IPS-18c (cell line): ENCODE data around the gene LSAMP.

Source experiments
- H3K4me3 ChIP-seq: 2 replicates; pipeline ENCODE4 v1.7.0; 2013; ENCODE audit warnings: low read depth, mild to moderate bottlenecking, low read length, moderate library complexity; ENCODE audit not compliant: insufficient read depth
- H3K9me3 ChIP-seq: one replicate; pipeline ENCODE4 v1.6.1; 2013; ENCODE audit warnings: mild to moderate bottlenecking, low read length, moderate library complexity; ENCODE audit not compliant: control insufficient read depth, insufficient read depth

LSAMP gene

DNA sequence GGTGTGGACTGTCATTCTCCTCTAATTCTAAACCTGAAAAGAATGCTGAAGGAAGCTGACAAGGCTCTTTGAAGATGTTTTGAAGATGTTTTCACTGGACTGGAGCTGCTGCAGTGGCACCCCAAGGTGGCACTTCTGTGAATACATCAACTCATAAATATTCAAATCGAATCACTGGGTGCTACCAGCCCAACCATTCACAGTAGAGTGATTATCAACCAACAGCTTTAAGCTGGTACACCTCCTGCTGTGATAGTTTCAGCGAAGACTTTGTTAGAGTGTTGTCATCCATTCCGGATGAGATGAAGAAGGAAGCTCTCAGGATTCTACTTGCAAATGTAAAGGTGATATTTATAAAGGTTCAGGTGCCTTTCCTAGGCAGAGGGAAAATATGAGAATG lies 106.6 kb downstream of the LSAMP start:
- H3K4me3 ChIP-seq = no peak overlapping the region

DNA sequence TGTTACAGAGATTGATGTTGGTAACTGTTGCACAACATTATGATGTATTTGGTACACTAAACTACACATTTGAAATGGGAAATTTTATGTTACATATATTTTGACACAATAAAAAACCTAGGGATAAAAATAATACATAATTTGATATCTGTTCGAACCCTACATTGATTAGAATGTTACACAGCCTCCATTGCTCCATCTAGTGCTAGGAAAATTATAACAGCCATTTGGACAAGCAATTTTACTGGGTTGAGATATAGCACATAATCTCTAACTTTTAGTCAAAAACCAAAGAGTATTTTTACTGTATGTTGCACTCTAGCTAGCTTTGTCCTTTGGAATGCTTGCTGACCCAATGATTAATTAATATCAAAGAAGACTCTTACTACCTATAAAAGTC lies 108.1 kb downstream of the LSAMP start:
- Histone ChIP-seq H3K4me3 (no peak overlapping the region), H3K9me3 (no peaks in the 10 kb centered on the region)

More for the DNA sequence above, 106.6 kb downstream of the LSAMP start:
- H3K9me3 ChIP-seq = no peaks in the 10 kb centered on the region

DNA sequence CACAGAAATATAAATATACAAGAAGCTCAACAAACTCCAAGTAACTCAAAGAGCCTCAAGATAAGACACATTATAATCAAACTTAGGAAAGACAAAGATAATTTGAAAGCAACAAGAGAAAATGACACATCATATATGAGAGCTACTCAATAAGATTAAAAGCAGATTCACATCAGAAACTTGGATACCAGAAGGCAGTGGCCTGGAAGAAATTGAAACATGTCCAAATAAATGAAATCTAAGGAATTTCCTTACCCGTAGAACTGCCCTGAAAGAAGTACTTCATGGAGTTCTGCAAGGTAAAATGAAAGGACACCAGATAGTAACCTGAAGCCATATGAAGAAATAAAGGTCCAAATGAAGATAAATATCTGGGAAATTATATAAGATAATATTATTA lies 113.9 kb downstream of the LSAMP start:
- no peak overlapping the region for H3K4me3 ChIP-seq
- H3K9me3 ChIP-seq = no peaks in the 10 kb centered on the region

DNA sequence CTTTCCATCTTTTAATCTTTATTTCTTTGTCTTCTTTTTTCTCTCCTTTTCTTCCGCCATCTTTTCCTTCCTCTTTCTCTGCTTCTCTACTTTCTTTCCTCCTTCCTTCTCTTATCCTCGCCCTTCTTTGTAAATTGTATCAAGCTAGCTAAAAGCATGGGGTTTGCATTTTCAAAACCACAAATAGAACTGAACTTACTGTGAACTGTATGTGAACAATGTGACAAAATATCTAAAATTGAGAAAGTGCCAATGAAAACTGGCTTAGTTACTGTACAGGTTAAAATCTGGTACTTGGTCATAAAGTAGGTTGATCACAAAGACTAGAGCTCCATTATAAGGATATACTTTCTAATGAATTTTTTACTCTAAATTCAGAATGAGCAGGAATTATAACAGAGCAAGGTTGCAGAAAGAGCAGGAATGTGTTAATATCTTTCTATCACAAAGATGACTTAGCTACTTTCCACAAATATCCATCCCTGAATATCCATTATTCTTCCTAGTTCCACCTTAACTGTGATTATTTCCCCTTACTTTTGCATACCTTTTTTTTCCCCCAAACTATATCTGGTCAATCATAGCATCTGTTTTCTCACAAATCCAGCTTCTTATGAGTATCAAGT lies 122.4 kb downstream of the LSAMP start:
- Histone ChIP-seq H3K9me3 (no peaks in the 10 kb centered on the region), H3K4me3 (no peak overlapping the region)

DNA sequence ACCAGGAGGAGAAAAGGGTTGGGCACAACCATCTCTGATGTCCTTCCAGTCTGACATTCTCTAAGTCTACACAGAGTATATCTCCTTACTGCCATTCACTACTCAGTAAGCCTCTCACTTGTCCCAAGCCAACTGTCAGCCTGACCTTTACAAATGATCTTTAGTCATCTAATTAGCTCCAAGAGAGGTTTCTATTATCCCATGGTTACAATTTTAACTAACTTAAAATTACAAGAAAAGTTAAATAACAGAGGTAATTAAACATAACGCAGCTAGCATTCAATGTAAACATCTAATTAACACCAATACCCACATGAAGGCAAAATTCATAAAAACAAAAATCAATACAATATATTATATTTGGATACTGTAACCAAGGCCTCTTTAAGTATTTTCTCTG lies 126.9 kb downstream of the LSAMP start:
- no peak overlapping the region for H3K4me3 ChIP-seq

DNA sequence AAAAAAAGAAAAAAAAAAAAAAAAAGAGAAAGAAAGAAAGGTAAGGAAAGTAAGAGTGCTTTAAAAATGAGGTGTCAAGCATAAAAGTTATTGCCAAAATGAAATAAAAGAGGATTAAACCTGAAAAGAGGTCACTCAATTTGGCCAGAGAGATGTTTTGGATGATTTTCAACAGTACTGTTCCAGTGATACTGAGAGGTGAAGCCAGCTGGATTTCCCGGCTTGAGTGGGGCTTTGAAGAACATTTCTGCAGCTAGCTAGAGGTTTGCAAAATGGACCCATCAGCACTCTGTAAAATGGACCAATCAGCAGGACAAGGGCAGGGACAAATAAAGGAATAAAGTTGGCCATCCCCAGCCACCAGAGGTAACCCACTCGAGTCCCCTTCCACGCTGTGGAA lies 128.5 kb downstream of the LSAMP start:
- H3K9me3 ChIP-seq = no peaks in the 10 kb centered on the region
- no peak overlapping the region for H3K4me3 ChIP-seq

More for the DNA sequence above, 126.9 kb downstream of the LSAMP start:
- H3K9me3 ChIP-seq = no peaks in the 10 kb centered on the region

DNA sequence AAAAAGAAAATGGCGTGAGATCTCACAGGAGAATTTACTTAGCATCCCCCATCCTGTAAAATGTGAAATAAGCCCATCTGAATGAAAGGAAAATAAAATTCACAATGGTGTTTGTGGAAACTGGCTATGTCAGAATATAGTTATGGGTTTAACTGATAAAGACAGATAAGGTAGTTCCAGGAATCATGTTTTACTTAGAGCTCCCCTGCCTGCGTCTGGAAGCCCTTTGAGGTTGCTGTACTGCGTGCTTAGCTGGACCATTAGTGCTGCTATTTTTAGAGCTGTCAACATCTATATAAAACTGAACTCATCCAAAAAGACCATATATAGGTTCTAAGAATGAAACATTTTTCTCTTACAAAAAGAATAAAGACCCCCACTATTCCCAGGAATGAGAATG lies 130.8 kb downstream of the LSAMP start:
- Histone ChIP-seq H3K4me3 (no peak overlapping the region), H3K9me3 (no peaks in the 10 kb centered on the region)

DNA sequence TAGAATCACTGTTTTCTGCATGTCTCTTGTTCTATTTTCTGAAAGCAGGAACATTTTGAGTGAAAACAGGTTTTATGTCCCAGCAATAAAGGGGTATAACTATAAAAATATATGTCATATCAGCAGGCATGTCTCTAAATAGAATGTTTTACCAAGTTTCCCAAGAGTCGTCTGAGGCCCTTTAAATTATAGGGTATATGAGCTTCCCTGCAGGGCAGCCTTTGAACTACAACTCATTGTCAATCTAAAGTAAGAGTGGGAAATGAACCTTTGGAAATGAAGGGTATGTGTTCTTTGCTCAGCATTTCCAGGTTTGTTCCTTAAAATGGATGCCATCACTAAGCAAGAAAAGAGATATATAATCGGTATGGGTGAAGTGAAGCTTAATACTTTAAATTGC lies 138.6 kb downstream of the LSAMP start:
- Histone ChIP-seq H3K9me3 (peaks cover 2% of the 10 kb centered on the region), H3K4me3 (no peak overlapping the region)

DNA sequence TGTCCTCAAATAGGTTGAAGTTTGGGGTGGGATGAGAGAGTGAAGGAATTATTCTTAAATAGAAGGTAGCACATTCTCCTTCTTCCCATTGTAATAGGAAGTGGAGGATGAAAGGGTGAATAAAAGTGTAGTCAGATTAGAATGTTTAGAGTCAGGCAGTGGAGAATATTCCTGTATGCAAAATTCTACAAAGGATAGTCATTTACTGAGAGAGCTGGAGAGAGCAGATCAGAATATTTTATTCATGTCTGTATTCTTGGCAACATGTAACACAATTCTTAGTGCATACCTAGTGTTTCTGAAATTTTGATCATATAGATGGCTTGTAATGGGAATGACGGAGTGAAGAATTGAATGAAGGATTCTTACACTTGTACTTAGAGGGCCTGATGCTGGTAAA lies 139.1 kb downstream of the LSAMP start:
- H3K9me3 ChIP-seq = peaks cover 2% of the 10 kb centered on the region
- H3K4me3 ChIP-seq = no peak overlapping the region

DNA sequence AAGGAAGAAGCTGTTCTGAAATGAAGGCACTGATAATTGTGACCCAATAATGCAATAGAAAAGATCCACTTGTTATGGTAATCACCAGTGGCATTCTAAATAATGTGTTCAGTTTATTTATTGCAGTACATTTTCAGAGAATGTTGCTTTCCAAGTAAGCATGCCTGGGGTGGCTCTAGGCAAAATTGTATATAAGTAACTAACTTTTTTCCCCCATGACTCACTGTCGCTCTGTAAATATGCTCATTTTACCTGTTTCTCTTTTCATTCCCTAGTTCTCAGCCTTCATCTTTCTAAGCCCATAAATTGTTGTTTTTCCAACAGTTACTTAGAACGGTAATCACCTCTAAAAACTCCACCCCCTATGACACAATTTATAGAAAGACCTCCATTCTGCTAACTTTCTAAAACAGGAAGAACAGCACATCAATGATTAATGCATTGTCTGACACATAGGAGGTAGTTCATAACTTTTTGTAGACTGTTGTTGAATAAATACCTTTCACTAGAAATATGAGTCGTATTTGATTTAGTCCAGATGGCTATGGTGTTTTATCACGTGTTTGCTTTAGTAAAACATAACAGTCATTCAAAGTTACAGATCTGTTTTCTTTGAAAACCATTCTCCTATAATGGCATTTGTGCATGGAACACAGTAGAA lies 143.1 kb downstream of the LSAMP start:
- H3K4me3 ChIP-seq = no peak overlapping the region
- peaks cover 2% of the 10 kb centered on the region for H3K9me3 ChIP-seq

DNA sequence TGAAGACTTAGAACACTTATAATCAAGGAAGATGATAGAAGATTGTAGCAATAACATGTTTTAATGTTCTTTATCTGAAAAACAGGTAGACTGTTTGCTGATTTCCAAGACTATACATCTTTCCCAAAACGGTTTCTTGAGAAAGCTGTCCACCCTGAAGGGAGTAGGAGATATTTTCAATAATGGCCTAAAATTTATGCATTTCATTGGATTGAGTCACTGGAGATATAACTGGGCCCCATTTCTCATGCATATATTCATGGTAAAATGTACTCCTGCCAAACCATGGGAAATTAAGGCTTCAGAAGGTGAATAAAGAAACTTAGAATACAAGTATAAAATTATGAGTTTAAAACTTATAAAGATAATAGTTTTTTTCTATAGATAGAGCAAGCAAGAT lies 143.9 kb downstream of the LSAMP start:
- peaks cover 2% of the 10 kb centered on the region for H3K9me3 ChIP-seq
- H3K4me3 ChIP-seq = no peak overlapping the region

DNA sequence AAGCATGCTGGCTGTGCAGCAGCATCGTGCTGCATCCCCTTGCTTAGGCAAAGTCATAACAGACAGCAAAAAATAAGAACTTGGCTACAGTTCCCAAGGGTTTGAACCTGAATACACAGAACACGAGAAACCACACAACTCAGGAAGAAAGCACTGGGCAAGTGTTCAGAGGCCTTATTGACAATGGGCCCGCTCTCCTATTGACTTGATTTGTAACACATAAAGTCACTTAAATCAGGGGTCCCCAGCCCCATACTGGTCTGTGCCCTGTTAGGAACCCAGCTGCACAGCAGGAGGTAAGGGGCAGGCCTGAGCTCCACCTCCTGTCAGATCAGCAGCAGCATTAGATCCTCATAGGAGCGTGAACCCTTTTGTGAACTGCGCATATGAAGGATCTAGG lies 145.1 kb downstream of the LSAMP start:
- no peak overlapping the region for H3K4me3 ChIP-seq
- peaks cover 2% of the 10 kb centered on the region for H3K9me3 ChIP-seq

DNA sequence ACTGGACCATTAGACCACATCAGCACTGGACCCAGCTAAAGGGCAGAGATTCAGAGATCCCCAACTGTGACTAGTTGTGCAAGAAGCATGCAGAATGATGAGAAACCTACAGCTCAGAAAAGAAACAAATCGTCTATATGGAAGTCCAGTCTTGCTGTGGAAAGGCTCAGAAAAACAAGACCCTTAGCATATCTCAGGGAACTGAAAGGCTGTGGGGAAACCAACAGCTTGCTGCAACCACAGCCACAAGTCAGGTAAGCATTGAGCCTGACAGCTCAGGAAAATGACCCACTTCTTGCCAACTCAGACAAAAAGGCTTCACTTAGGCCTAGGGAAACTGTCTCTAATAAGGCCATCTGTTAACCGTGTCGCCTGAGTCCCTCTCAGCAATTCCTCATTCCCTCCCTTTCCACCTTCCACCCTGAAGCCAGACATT lies 145.6 kb downstream of the LSAMP start:
- no peak overlapping the region for H3K4me3 ChIP-seq
- peaks cover 2% of the 10 kb centered on the region for H3K9me3 ChIP-seq

DNA sequence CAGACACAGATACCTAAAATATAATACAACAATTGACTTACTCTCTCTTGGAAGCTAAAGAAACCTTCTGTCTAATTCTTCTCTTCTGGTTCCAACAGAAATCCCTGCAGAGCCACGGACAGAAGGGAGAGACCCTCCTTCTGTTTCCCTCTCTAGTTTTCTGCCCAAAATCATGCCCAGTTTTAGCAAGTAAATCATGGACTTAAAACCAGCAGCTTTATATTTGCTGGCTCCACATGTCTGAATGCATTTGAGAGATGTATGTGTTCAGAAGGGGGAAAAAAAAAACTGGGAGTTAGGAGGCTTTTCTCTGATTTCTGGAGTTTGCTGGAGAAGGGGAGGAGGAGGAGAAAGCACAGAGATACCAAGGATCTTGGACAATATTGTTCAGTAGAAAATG lies 147.1 kb downstream of the LSAMP start:
- Histone ChIP-seq H3K4me3 (no peak overlapping the region), H3K9me3 (no peaks in the 10 kb centered on the region)

DNA sequence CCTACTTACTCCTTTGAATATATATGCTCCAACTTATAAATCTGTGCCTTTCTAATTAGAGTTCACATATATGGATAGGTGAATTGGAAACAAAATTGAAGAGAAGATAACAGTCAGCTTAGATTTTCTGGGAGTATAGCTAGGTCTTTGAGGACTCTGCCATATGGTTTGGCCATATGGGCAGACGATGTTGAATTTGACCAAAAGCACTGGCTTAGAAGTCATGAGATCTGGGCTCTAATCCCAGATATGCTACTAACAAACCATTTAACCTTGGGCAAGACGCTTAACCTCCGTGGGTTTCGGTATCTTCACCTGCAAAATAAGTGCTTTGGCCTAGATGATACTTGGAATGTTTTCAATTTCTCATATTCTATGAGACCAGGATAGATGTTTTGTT lies 154.1 kb downstream of the LSAMP start:
- Histone ChIP-seq H3K9me3 (no peaks in the 10 kb centered on the region), H3K4me3 (no peak overlapping the region)

DNA sequence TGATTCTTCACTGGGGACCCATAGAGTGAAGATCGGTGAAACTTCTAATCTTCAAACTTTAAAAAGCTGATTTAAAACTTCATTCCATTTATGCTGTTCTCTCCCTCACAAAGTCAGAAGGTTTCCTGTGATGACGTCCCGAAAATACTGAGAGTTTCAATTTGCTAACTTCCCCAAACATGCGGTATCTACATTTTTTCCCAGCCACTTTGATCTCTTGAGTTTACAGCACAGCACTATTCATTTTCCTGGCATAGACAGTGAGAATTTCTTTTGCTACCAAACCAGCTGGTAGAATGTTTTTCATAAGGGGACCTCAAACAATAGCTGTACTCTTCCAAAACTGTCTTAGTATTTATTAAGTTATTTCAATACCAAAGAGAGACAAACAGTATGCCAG lies 156.8 kb downstream of the LSAMP start:
- H3K4me3 ChIP-seq = no peak overlapping the region

DNA sequence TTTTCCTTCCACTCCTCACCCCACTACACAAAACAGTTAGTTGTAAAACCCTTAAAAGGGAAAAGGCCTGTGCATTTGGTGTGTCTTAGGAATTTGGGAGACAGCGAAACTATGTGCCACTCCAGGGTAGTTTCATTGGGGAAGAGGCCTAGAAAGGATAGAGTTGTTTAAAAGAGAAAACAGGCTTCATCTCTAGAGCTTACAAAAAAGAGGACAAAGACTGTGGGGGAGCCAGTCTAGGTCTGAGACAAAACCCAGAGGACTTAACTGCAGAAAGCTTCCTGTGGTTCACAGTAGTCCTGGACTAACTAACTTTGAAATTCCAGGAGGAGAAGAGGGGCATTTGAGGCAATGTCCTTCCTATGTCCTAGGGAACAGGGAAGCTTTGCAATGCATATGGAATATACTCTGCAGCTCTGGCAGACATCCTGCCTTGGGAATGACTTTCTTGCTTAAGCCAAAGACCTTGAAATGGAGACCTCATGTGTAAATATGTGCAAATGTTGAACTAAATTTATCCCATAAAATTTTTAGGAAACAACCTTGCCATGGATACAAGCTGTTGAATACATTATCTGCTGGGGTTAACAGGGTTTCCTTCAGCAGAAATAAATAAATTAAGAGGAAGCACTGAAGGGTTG lies 159.4 kb downstream of the LSAMP start:
- H3K4me3 ChIP-seq = no peak overlapping the region
- H3K9me3 ChIP-seq = no peaks in the 10 kb centered on the region

More for the DNA sequence above, 156.8 kb downstream of the LSAMP start:
- H3K9me3 ChIP-seq = no peaks in the 10 kb centered on the region

DNA sequence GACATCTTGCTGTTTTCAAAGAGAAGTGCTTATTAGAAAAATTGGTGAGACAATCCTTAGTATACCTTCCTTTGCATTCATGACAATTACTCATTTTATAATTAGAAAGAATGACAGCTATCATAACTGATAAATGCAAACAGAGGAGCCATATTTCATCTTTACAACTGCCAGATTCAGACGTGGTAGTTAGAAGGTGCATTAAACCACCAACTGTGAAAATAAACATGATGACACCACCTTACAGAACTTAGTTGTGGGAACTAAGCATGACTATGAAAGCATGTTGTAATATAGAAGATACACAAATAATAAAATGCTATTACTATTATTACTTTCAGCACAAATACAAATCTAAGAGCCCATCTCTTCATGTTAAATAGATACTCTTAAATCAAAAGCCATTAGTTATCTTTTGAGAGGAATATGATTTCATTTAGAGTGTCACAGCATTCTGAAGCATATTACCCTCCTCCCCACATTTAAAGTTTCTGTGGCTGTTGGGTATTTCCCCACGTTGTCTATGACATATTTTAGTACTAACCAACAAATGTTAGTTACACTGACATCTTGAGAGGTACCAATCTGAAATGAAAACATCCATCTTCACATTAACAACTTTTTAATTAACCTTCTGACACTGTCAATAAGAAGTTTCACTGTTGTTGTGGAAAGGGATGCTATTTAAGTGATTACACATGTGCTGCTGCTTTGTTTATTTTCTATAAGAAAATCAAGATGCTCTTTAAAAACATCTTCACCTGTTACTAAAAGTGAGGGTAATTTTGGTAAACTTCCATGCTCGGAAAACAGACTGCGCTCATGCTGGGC lies 163.8 kb downstream of the LSAMP start:
- H3K9me3 ChIP-seq = no peaks in the 10 kb centered on the region

More for the DNA sequence above, 163.8 kb downstream of the LSAMP start:
- no peak overlapping the region for H3K4me3 ChIP-seq
